ENCODE results near the gene TIMM29.
A peak's percentile ranks its signal among the peaks of the same experiment; 100 is the strongest.

Gene TIMM29

DNA sequence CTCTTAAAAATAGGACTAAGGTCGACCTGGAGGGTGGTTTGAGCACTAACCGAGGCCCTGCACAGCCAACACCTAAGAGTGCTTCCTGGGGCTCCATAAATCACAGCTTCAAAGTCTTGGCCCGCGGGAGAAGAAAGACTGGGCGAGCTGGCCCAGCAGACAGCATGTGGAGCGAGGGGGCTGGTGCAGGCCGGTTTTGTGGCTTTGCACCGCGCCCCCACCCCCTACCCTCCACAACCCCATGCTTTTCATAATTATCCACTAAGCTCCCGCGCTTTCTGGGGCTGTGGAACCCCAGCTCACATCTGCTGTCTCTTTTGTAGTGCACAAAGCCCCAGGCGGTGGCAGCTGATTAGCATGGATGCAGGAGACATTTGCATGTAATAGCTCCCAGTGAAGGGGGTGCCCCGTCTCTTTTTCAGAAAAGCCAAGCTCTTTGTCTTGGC, 40.2 kb upstream of the TIMM29 start:
- Histone ChIP-seq H3K4me2 (ENCODE audit: low read length) (no peak overlapping the region), H3K4me1 (ENCODE audit: control insufficient read depth, low read length) (peaks cover 13% of the 10 kb centered on the region), H4K20me1 (ENCODE audit: control insufficient read depth, insufficient read depth, low read depth, low read length) (0 out of 2 replicates have a peak, but pooled peaks cover 5% of the 10 kb centered on the region), H3F3A (ENCODE audit: control insufficient read depth, insufficient read depth) (no peaks in the 10 kb centered on the region), H3K9me3 (ENCODE audit: control insufficient read depth, insufficient read depth, low read length) (no peaks in the 10 kb centered on the region), H3K4me3 (ENCODE audit: low read length) (no peak overlapping the region), H3K79me2 (ENCODE audit: control insufficient read depth, low read length) (peaks cover 78% of the 10 kb centered on the region), H3K27ac (ENCODE audit: low read depth, low read length) (peak overlapping the region; percentile 5; the same call in 1 of the 2 replicates), H3K36me3 (ENCODE audit: control insufficient read depth, low read length) (peaks cover 9% of the 10 kb centered on the region; the same call in 1 of the 2 replicates), H3K27me3 (ENCODE audit: control insufficient read depth, low read length) (no peaks in the 10 kb centered on the region), H3K9me2 (replicated peaks; ENCODE audit: control insufficient read depth, low read length) (no peaks in the 10 kb centered on the region)
- TF ChIP-seq, protein P1, sequence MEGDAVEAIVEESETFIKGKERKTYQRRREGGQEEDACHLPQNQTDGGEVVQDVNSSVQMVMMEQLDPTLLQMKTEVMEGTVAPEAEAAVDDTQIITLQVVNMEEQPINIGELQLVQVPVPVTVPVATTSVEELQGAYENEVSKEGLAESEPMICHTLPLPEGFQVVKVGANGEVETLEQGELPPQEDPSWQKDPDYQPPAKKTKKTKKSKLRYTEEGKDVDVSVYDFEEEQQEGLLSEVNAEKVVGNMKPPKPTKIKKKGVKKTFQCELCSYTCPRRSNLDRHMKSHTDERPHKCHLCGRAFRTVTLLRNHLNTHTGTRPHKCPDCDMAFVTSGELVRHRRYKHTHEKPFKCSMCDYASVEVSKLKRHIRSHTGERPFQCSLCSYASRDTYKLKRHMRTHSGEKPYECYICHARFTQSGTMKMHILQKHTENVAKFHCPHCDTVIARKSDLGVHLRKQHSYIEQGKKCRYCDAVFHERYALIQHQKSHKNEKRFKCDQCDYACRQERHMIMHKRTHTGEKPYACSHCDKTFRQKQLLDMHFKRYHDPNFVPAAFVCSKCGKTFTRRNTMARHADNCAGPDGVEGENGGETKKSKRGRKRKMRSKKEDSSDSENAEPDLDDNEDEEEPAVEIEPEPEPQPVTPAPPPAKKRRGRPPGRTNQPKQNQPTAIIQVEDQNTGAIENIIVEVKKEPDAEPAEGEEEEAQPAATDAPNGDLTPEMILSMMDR (IDR thresholded peaks at IDR 0.05; ENCODE audit: low read depth, low read length, poor library complexity, severe bottlenecking): no peak
- TF ChIP-seq EZH2phosphoT487 (IDR thresholded peaks at IDR 0.05; ENCODE audit: borderline replicate concordance, low read length): no peak

DNA sequence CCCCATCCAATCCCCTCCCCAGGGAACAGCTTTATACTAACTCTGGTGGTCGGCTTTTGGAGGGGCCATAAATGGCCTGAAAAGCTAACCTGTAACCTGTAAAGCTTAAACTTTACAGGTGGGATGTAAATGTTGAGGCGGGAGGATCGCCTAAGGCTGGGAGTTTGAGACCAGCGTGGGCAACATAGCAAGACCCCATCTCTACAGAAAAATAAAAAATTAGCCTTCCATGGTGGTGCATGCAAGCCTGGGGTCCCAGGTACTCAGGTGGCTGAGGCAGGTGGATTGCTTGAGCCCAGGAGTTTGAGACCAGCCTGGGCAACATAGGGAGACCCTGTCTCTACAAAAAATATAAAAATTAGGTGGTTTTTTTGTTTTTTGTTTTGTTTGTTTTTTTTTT, 38.7 kb upstream of the TIMM29 start:
- Histone ChIP-seq H4K20me1 (ENCODE audit: control insufficient read depth, insufficient read depth, low read depth, low read length) (peaks cover 5% of the 10 kb centered on the region; the same call in 1 of the 2 replicates), H3F3A (ENCODE audit: control insufficient read depth, insufficient read depth) (no peaks in the 10 kb centered on the region), H3K27me3 (ENCODE audit: control insufficient read depth, low read length) (no peaks in the 10 kb centered on the region), H3K36me3 (ENCODE audit: control insufficient read depth, low read length) (peaks cover 9% of the 10 kb centered on the region; the same call in 1 of the 2 replicates), H3K27ac (ENCODE audit: low read depth, low read length) (no peak overlapping the region), H3K4me3 (ENCODE audit: low read length) (no peak overlapping the region), H3K4me2 (ENCODE audit: low read length) (no peak overlapping the region), H3K9me3 (ENCODE audit: control insufficient read depth, insufficient read depth, low read length) (no peaks in the 10 kb centered on the region), H3K9me2 (replicated peaks; ENCODE audit: control insufficient read depth, low read length) (no peaks in the 10 kb centered on the region), H3K4me1 (ENCODE audit: control insufficient read depth, low read length) (peaks cover 13% of the 10 kb centered on the region), H3K79me2 (ENCODE audit: control insufficient read depth, low read length) (peaks cover 80% of the 10 kb centered on the region)
- TF ChIP-seq, protein P1 (IDR thresholded peaks at IDR 0.05; ENCODE audit: low read depth, low read length, poor library complexity, severe bottlenecking): no peak
- TF ChIP-seq EZH2phosphoT487 (IDR thresholded peaks at IDR 0.05; ENCODE audit: borderline replicate concordance, low read length): no peak

DNA sequence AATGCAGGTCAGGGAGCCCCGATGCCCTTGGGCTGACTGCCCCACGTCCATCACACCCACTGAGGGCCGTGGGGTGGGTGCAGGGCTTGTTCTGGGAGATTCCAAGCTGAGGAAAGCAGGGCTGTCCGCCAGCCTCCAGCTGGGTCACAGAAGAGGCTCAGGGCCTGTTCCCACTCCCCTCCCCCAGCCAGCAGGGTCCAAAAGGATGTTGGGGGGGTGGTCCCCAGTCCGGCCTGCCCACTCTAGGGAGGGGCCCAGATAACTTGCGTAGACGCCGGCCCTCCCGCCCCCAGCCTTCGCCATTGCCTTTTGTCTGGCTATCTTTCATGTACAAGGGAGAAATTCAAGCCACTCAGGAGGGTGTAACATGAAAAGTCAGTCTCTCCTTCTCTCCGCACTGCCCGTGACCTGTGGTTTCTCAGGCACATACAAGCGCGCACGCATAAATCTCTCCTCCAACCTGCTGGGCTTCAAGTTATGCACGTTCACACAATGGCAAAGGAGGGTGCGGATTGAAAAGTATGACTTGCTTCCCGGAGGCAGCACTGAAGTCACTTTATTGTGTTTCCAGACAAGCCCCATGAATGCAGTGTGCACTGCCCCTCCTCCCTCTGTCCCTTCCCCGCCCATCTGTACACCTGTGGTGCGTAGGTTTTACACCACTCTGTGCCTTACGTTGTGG, 37.1 kb upstream of the TIMM29 start:
- TF ChIP-seq EZH2phosphoT487 (IDR thresholded peaks at IDR 0.05; ENCODE audit: borderline replicate concordance, low read length): no peak
- TF ChIP-seq, protein P1 (IDR thresholded peaks at IDR 0.05; ENCODE audit: low read depth, low read length, poor library complexity, severe bottlenecking): no peak
- H3K27ac ChIP-seq (ENCODE audit: low read depth, low read length): no peak overlapping the region
- peaks cover 82% of the 10 kb centered on the region for H3K79me2 ChIP-seq (ENCODE audit: control insufficient read depth, low read length)
- H3K9me2 ChIP-seq (replicated peaks; ENCODE audit: control insufficient read depth, low read length): no peaks in the 10 kb centered on the region
- H3K9me3 ChIP-seq (ENCODE audit: control insufficient read depth, insufficient read depth, low read length): no peaks in the 10 kb centered on the region
- H3K4me3 ChIP-seq (ENCODE audit: low read length): no peak overlapping the region
- H3K36me3 ChIP-seq (ENCODE audit: control insufficient read depth, low read length): peaks cover 5% of the 10 kb centered on the region; the same call in 1 of the 2 replicates
- H3K4me2 ChIP-seq (ENCODE audit: low read length): no peak overlapping the region
- no peaks in the 10 kb centered on the region for H3F3A ChIP-seq (ENCODE audit: control insufficient read depth, insufficient read depth)
- H4K20me1 ChIP-seq (ENCODE audit: control insufficient read depth, insufficient read depth, low read depth, low read length): no peaks in the 10 kb centered on the region; the same call in 1 of the 2 replicates
- no peaks in the 10 kb centered on the region for H3K27me3 ChIP-seq (ENCODE audit: control insufficient read depth, low read length)
- H3K4me1 ChIP-seq (ENCODE audit: control insufficient read depth, low read length): peaks cover 26% of the 10 kb centered on the region
